GM12865 (cell line): Measurements from ENCODE around the gene EFCAB8.

Experiments
- DNase-seq: peaks from one replicate; pipeline ENCODE4 v3.0.0; 2010; ENCODE audit warnings: low read depth
- H3K4me3 ChIP-seq: 2 replicates; pipeline ENCODE4 v1.5.1; 2011; ENCODE audit warnings: mild to moderate bottlenecking, low read depth, low read length, control low read depth
- TF ChIP-seq, protein P1 (sequence below): IDR thresholded peaks from 2 replicates; pipeline ENCODE4 v1.5.1; 2011; ENCODE audit warnings: low read length, control low read depth, low read depth, inconsistent platforms; ENCODE audit not compliant: insufficient read depth; ENCODE audit errors: missing control alignments

EFCAB8 gene

DNA sequence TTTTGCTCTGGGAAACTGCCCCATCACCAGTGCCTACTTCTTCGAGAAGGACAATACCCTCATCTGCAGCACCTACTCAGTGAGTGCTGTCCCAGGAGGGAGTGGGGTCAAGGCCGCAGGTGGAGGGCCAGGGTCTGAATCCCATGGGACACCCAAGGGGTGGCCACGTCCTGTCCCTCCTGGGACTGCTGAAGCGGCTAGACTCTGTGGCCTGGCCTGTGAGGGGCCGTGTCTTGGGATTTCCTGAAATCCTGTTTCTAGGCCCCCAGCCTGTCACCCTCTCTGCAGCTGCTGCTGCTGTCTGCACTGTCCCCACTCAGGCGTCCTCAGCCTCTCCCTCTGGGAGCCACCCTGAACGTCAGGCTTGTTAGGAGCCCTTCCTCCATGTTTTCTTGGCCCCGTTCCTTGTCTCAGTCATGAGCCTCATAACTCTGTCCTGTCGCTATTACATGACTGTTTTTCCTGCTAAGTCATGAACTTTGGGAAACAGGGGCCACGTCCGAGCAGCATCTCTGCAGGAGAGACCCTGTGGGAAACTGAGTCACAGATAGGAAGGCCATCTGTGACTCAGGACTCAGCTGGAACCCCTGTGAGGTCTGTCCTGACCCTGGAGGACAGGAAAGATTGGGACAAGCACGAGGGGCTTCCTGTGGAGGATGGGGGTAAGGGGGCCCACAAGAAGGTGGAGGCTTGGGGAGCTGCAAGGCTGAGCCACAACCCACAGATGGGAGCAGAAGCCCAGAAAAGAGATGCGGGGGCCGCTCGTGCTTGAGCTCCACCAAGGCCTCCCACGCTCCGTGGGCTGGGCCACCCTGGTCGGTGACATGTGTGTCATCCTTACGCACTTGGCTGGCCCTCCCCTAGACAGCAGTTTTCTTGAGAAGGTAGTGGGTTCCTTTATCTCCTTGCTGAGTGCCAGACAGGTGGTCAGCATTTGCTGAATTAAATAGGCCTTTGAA is 49.9 kb downstream of the EFCAB8 start:
- TF ChIP-seq, protein P1, sequence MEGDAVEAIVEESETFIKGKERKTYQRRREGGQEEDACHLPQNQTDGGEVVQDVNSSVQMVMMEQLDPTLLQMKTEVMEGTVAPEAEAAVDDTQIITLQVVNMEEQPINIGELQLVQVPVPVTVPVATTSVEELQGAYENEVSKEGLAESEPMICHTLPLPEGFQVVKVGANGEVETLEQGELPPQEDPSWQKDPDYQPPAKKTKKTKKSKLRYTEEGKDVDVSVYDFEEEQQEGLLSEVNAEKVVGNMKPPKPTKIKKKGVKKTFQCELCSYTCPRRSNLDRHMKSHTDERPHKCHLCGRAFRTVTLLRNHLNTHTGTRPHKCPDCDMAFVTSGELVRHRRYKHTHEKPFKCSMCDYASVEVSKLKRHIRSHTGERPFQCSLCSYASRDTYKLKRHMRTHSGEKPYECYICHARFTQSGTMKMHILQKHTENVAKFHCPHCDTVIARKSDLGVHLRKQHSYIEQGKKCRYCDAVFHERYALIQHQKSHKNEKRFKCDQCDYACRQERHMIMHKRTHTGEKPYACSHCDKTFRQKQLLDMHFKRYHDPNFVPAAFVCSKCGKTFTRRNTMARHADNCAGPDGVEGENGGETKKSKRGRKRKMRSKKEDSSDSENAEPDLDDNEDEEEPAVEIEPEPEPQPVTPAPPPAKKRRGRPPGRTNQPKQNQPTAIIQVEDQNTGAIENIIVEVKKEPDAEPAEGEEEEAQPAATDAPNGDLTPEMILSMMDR = no peak
- DNase-seq = no peak
- H3K4me3 ChIP-seq = no peak overlapping the region

DNA sequence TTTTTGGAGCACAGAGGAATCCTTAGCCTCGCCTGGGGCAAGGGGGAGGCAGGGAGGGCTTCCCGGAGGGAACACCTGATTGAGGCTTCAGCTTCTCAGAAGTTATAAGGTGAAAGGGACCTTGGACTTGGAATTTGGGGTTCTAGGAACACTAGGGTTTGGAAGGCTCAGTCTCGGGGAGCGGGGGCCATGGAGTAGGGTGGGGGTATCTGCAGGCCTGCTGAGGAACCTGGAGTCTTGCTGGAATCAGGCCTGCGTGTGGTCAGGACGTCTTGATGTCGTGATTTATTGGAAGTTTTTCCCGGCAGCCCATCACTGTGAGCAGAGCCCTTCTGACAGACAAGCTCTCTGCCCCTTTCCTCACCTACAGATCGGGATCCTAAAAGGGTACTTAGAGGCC is 50.7 kb downstream of the EFCAB8 start:
- no peak overlapping the region for H3K4me3 ChIP-seq
- no peak for DNase-seq
- TF ChIP-seq, protein P1 = no peak

DNA sequence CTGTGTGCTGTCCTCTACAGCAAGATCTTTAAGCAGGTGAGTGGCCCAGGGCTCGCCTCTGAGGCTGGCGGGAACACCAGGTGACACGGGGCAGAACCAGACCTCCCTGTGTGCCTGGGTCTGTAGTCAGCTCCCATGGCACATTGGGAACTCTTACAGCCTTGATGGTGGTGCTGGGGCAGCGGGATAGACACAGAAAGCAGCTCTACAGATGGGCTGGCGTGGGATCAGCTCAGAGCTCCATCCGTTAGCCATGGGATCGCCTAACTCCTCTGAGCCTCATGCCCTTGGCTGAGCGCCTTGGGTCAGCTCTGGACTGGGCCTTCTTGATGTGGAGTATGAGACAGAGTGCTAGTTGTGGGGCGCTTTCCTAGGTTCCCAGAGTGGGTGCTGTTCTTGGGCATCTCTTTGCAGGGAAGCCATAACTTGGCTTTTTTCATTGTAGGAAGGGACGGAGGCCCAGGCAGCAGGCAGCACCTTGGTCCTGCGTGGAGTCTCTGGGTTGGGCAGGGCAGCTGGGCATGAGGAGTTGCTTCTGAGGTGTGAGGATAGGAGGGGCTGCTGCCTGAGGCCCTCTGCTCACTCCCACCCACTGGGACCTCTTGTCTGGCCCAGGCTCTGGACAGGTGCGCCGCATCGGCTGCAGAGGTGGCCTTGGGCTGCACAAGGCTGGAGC is 51.3 kb downstream of the EFCAB8 start:
- no peak for DNase-seq
- TF ChIP-seq, protein P1 = no peak
- H3K4me3 ChIP-seq = no peak overlapping the region

DNA sequence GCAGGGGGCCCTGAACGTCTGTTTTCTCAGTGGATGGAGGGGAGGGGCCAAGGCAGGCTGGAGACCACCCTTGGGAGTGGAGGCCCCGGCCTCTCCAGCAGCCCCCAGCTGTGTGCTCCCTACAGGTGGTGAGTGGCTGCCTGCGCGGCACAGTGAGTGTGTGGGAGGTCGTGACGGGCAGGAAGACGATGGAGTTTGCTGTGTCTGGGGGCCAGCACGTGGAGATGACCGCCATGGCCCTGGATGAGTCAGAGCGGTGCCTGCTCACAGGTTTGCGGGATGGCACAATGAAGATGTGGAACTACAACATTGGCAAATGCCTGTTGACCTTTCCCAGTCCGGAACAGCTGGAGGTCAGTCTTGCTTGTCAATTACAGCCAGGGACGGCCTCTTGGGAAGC is 52.6 kb downstream of the EFCAB8 start:
- DNase-seq = no peak
- TF ChIP-seq, protein P1 = no peak

DNA sequence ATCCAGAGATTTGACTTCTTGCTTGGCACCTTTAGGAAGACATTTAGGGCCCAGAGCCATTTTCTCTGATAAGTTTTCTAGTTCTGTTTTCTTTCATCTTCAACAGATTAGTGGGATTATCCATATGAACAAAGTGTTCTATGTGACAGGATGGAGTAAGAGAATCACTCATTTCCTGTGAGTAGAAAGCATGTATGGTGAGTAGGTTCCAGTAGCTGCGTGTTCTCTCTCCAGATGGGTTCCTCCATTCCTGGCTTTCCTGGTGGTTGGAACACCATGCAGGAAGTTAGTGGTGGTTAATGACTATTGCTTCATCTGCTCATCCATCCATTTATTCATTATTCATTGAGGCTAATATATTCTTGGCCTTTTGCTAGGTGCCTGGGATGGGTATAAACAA is 54.0 kb downstream of the EFCAB8 start:
- H3K4me3 ChIP-seq = no peak overlapping the region
- DNase-seq = no peak
- TF ChIP-seq, protein P1 = no peak

More for the DNA sequence above, 52.6 kb downstream of the EFCAB8 start:
- no peak overlapping the region for H3K4me3 ChIP-seq

DNA sequence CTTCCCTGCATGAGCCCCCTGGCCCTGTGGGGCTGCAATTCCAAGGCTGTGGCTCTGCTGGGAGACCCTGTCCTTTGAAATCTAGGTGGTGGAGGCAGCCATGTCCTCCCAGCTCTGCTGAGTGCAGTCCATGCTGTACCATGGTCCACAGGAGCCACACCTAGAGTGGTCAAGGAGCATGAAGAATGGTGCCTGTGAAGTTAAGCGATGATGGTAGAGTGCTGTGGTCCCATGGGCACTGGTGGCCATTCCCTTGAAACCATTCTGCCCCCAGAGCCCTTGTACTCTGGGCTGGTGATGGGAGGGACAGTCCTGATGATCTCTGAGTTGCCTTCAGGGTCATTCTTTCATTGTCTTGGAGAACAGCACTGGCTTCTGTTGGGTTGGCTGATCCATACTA is 55.3 kb downstream of the EFCAB8 start:
- no peak overlapping the region for H3K4me3 ChIP-seq
- DNase-seq = no peak
- TF ChIP-seq, protein P1 = no peak
